Activated CD8-positive, alpha-beta memory T cell treated with anti-CD3 and anti-CD28 coated beads, Interleukin-2, amount 50 U/mL, for 1 hour (primary cell): ENCODE measurements around the gene ARHGAP8.
"Not testable (repeated sequence)": the region's sequence is repeated elsewhere in the genome, so short reads cannot be mapped to it uniquely, and the experiment has no call there.

ENCODE experiments used
- DNase-seq: peaks from one replicate; pipeline ENCODE4 v3.0.0-alpha.2; 2020; ENCODE audit errors: extremely low read depth

Gene ARHGAP8

DNA sequence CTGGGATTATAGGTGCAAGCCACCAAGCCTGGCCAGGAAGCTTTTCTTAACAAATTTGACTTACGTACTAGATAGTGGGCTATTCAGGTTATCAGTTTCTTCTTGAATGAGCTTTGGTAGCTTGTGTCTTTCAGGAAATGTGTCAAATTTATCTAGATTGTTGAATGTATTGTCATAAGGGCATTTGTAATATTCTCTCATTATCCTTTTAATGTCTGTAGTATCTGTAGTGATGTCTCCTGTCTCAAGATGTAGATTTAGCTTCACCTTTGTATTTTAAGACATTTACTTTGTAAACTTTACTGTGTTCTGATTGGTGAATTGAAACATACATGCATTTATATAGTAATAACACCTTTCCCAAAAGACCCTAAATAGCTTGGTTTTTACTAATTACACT, 20.7 kb downstream of the ARHGAP8 start:
- DNase-seq, result no peak

DNA sequence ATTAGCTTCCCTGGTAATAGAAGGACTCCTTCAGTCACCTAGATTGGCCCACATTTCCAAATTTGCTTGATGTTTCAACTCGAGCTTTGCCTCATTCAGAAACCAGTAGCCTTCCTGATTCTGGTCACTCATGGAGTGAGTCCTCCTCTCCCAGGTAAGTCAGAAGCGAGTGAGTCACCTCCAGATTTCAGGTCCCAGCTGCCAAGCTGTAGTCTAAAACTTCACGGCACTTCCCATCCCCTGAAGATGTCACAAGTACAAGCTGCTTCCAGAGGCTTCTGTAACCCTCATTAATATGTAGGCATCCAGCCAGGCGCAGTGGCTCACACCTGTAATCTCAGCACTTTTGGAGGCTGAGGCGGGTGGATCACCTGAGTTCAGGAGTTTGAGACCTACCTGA, 23.5 kb downstream of the ARHGAP8 start:
- no peak for DNase-seq

DNA sequence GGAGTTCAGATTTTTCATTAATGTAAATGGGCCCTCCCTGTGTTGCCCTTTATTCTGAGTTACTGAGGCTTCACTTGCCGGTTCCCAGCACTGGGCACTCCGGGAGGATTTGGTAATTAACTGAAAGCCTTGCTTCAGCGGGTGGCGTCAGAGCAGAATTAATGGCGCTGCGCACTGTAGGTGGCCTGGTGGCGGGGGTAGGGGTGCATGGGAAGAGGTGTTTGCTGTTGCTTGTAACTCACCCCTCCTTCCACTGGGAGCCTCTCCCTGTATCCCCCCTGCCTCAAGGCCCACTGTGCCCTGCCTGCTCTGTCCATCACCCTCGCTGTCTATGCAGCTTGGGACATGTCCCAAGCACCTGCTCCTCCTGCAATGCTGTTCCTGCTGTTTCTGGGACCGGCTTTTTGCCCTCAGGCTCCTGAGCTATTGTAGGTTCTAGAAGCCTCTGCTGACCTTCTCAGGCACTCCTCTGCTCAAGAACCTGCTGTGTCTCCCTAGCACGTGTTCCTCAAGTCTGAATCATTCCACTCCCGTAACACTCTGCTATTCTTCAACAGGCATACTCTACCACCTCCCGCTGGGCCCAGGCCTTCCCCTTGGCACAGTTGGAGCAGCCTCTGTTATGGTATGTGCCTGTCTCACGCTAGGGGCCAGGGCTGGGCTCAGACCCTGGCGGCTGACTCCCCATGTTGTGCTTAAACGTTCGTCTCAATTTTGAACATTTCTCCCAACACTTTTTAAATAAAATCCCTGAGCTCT, 24.4 kb downstream of the ARHGAP8 start:
- DNase-seq, result no peak

DNA sequence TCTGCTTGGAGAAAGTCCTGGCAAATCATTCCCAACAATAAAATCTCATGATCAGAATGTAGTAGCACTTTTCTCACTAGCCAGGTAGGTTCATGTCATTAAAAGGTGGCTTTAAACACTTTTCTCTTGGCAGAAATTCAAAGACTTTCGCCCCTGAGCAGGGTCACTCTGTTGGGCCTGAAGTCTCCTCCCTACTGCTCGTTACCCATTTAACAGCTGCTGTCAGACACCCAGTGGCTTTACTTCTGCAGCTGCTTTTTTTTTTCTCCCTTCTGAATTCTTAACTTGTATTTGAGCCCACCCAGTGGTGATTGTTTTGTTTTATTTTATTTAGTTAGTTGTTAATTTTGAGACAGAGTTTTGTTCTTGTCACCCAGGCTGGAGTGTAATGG, 25.0 kb downstream of the ARHGAP8 start:
- DNase-seq, result no peak

DNA sequence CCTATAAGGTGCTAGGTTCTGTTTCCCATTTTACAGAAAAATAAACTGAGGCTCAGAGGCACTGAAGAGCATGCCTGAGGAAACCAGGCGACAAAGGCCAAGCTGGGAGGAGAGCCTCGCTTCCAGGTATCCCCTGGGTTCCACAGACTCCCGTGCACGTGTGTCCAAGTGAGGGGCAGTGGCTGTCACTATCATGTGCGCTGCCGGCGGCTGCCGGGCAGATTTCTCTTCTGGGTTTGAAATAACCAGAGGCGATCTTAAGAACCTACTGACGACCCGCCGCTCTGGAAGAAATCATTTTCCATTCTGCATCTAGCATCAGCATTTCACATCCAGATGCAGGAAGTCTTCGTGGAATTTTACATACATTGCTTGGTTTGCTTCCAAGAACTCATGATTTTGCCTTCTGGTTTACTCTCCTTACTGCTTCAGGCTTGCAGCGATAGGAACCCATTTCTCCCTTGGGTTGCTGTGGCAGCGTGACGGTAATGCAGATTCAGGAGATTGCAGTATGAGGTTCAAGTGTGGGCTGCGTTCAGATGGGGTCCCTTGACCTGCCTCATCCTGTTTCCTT, 28.6 kb downstream of the ARHGAP8 start:
- no peak for DNase-seq

DNA sequence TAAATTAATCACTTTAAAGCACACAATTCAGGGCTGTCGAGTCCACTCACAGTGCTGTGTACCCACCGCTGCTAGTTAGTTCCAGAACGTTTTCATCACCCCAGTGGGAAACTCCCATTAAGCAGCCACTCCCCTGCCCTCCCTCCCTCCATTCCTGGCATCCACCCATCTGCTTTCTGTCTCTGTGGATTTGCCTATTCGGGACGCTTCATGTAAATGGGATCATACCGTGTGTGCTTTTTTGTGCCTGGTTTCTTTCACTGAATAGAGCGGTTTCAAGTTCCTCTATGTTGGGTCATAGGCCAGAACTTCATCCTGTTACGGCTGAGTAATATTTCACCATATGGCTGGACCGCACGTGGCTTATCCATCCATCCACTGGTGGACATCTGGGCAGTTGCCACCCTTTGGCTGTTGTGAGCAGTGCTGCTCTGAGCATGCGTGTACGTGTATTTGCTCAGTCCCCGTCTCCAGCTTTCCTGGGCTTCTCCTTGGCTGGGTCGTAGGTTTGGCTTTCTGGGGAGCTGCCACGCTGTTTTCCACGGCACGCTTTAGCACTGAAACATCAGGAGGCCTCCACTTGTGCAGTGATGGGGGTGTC, 30.1 kb downstream of the ARHGAP8 start:
- DNase-seq, result no peak

DNA sequence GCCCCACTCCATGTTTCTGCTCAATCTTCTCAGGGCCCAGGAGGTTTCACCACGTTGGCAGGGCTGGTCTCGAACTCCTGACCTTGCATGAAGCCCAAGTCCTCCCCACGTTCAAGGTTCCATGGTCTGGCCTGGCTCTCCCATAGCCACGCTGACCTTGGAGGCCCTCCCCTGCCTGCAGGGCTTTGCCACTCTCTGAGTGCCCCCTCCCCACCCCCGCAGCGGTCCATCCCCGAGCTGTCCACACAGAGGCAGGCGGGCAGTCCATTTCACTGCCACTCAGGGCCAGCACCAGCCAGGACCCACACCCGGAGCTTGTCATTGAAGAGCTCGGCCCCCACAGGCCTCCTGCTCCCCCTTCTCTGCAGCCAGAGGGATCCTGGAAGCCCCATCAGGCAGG, 30.7 kb downstream of the ARHGAP8 start:
- DNase-seq, result no peak

DNA sequence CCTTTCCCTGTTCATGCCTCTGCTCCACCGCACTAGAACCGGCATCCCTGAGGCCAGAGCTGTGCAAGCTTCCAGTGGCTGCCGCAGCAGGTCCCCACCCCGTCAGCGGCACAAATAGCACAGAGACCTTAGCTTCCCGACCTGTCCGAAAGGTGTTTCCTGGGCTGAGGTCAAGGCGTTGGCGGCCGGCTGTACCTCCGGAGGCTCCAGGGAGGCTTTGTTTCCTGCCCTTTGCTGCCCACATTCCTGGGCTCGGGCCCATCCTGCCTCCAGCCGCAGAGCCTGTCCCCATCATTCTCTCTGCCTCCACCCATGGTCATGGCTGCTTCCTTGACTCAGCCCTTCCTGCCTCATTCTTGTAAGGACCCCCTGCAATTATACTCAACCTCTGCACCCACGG, 31.2 kb downstream of the ARHGAP8 start:
- DNase-seq, result no peak

DNA sequence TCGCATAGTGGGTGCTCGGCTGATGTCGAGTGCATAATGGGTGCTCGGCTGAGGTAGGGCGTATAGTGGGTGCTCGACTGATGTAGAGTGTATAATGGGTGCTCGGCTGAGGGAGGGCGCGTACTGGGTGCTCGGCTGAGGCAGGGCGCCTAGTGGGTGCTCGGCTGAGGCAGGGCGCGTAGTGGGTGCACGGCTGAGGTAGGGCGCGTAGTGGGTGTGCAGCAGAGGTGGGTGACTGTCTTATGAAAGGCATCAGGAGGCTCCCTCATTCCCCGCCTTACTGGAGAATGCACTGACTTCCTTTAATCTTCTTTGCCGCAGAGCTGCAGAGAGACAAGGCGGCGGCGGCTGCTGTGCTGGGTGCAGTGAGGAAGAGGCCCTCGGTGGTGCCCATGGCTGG, 33.8 kb downstream of the ARHGAP8 start:
- no peak for DNase-seq

DNA sequence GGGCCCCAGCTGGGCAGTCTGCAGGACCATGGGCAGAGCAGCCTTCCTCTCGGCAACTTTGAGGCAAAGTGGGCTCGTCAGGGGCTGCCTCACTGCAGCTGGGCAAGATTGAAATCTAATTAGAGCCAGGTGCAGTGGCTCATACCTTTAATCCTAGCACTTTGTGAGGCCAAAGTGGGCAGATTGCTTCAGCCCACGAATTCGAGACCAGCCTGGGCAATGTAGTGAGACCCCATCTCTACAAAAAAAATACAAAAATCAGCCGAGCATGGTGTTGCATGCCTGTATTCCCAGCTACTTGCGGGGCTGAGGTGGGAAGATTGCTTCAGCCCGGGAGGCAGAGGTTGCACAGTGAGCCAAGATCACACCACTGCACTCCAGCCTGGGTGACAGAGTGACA, 34.2 kb downstream of the ARHGAP8 start:
- no peak for DNase-seq

DNA sequence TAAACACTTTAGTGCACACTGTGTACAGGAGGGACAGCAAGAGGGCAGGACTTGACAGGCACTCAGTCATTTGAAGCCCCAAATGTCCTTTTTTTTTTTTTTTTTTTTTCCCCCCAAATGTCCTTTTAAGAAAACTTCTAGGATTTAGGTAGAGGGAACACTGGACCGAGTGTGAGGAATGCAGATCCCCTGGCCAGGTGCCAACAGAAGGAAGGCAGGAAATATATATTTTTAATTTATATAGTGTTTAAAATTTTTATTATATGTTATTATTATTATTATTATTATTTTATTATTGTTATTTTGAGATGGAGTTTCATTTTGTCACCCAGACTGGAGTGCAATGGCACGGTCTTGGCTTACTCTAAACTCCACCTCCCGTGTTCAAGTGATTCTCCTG, 35.5 kb downstream of the ARHGAP8 start:
- no peak for DNase-seq

DNA sequence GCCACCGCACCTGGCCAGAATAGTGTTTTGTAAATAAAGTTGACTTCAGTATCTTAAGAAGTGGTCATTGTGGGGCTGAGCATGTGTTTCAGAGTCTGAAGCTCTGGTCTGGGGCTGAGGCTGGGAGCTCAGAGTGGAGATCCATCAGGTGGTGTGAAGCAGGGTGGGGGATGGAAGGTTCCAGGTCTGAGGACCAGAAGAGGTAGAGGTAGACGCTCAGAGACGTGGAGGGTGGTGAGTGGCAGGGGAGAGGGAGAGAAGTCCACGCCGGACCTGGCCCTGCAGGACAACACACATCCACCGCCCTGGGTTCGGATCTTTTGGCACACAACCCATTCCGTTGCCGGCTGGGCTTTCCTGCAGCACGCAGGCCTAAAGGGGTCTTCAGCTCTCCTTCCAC, 40.7 kb downstream of the ARHGAP8 start:
- DNase-seq, result no peak

DNA sequence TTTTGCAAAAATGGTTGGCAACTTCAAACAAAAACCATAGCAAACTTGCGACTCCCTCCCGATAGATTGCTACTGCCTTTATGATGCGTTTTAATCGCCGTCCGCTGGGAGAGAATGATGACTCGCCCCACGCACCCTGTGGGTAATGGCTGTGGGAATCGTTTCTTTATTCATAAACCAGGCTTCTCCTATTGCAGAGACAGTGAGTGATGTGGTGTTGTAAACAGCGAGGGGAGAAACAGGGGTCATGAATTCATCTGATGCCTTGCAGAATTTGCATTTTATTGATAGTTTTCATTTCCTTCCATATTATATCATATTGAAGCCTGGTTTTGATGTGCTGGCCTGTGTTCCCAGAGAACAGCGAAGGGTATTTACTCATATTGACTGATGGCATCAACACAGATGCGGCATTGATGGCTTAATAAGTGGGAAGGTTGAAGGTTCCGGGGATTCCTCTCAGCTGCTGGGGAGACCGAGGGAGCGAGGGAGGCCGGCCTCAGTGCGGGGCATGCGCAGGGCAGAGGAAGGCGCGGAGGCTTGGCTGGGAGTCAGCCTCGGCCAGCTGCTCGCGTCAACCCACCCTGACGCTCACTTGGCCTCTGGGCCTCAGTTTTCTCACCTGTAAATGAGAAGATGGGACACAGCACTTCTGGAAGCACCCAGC, 41.3 kb downstream of the ARHGAP8 start:
- DNase-seq, result no peak

DNA sequence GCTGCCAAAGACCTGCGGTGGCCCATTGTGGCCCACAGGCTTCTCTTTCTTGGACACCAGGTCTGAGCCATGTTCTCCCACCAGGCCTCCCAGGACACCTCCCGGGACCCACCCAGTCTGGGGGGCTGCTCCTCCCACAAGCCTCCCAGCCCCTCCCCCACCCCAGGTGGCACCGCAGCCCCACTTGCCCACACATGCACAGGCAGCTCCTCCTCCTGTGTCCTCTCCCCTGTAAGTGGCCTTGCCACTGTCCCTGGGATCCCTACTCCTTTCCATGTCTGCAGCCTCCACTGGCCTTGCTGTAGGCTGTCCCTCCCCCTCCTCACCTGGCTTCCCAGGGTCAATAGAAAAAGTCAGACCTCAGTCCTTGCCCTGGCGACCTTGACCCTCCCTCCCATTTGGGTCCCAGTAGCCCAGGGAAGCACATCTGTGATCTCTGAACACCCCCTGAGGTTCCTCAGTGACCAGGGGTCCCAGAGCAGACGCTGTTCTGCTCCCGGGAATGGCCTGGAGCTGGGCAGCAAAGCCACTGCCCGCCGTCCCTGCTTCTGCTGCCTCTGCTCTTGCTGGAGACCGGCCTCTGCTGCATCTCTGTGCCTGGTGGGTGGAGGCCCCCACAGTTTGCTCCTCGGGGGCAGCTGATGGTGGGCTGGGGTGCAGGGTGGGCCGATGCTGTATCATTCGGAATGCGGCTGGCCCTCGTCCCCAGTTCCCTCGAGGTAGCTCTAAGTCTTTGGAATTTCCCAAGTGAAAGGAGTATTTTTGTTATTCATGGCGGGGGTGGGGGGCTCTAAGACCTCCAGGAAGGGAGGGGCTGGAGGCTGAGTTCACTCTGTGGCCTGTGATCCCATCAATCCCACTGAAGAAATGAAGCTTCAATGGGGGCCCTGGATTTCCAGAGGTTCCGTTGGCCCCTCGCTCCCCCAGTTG, 43.6 kb downstream of the ARHGAP8 start:
- DNase-seq, result no peak

DNA sequence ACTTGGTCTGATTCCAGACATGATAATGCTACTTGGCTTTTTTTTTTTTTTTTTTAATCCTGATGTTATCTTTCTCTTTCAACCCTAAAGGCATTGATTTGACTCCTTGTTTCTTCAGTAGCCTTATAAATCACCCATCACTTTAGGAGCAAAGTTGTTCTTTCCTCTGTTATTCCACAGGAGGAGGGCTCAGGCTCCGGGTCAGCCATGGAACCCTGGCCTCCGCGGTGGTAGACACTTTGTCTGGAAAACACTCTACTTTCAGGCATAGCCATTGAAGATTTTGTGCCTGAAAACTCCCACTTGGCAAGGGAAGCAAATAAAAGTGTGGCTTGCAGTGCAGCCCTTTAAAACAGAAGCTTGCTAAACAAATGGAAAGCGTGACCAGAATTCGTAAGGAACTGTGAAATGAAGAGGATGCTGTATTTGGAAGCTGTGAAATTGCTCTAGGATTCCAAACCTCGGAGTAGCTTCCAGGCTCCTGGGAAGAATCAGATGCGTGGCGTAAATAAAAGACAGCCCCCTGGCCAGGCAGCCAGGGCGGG, 44.9 kb downstream of the ARHGAP8 start:
- no peak for DNase-seq

DNA sequence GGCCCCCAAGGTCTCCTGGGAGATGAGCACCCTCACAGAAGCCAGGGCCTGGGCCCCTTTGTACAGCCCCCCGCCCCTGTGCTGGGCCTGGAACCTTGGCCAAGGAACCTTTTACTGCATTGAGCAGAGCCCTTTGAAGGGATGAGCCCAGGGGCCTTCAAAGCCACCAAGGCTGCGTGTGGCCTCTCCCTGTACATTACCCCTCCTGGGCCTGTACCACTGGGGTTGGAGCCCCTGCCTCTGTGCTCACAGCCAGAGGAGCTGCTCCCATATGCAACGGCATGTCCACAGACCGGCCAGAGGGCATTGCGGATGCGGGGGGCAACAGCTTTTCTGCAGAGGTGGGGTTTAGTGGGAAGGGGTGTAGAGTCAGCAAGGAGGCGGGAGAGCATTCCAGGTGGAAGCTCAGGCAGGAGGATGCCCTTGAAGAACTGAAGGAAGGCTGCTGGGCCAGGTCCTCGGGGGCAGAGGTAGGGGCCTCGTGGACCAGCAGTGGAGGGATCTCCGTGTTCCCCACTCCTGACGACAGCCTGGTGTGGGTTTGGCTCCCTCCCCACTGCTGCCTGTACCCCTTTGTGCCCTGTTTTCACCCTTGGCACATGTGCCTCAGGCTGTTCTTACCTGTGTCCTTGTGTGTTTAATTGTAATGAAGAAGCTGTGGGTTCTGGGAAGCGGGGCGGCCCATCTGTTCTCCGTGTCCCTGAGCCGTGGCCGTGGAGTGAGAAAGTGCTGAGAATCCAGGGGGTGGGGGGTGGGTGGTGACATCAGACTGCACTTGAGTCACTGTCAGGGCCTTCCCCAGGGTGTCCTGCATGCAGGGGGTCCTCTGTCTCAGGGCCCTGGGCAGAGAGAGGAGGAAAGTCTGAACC, 46.9 kb downstream of the ARHGAP8 start:
- no peak for DNase-seq

DNA sequence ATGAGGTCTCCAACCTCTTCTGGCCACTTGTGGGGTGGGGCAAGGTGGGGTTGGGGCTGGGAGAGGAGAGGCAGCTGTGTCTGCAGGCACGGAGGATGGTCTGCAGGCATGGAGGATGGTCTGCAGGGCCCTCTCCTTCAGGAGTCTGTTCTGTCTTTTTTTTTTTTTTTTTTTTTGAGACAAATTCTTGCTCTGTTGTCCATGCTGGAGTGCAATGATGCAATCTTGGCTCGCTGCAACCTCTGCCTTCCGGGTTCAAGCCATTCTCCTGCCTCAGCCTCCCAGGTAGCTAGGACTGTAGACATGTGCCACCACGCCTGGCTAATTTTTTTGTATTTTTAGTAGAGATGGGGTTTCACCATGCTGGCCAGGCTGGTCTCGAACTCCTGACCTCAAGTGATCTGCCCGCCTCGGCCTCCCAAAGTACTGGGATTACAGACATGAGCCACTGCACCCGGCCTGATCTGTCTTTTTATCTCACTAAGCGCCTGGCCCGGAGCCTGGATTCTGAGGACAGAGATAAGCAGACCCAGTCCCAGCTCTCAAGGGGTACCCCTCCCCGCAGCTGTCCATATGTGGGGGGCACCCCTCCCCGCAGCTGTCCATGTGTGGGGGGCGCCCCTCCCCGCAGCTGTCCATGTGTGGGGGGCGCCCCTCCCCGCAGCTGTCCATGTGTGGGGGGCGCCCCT, 47.7 kb downstream of the ARHGAP8 start:
- not testable (repeated sequence) for DNase-seq

DNA sequence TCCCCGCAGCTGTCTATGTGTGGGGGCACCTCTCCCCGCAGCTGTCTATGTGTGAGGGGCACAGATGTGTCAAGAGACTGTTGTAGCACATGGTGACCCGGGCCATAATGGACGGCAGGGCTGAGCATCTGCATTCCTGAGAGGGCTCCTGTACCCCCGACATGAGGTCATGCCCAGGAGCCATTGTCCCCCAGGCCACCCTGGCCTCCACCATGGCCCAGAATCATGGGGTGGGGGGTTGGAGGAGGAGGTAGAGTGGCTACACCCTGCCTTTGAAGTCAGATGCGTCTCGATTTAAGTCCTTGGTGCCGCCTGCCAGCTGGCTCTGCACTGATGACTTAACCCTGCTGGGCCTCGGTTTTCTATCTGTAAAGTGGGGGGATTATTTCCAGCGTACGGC, 49.1 kb downstream of the ARHGAP8 start:
- no peak for DNase-seq

DNA sequence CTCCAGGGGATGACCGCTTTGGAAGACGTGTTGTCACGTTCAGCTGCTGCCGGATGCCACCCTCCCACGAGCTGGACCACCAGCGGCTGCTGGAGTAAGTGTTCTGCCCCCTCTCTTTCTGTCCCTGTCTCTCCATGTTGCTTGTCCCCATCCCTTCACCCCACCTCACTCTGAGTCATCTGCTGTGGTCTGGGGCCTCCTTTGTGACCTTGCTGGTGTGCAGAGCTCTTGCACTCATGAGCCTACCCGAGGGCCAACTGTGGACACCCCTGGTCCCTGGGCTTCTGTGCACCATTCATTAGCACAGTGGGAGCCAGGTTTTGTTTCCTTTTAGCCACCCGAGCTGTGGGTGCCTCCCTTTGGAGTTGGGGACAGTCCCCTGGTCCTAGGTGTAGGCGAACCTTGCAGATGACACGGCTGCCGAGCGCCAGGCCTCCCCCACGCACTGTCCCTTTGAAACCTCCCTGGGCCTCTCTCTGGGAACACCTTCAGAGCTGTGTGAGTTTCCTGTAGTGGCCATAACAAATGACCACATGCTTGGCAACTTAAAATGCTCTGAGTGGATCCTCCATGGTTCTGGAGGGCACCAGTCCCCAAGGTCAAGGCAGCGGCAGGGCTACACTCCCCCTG, 49.8 kb downstream of the ARHGAP8 start:
- DNase-seq, result no peak
